ENCODE measurements around the gene DAAM1.

The DAAM1 gene

DNA sequence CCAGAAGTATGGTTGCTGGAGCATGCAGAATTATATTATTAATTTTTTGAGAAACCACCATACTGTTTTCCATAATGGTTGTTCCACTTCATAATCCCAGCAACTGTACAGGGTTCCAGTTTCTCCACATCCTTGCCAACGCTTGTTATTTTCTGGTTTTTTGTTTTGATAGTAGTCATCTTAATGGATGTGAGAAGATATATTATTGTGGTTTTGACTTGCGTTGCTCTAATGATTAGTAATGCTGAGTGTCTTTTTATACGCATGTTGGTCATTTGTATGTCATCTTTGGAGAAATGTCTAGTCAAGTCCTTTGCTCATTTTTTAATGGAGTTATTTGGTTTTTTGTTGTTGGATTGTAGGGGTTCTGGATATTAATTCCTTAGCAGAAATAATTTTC is 58.1 kb downstream of the DAAM1 start:
- Histone ChIP-seq H3K36me3 (ENCODE audit: insufficient read depth, low read length) (no peaks in the 10 kb centered on the region), H3K4me3 (ENCODE audit: low read length) (no peak overlapping the region), H3K9ac (ENCODE audit: low read depth, low read length) (no peak overlapping the region), H3K4me1 (ENCODE audit: control insufficient read depth, insufficient read depth, low read length) (peaks cover 8% of the 10 kb centered on the region), H3K27me3 (ENCODE audit: control insufficient read depth, insufficient read depth, low read length) (no peaks in the 10 kb centered on the region), H3K9me3 (replicated peaks; ENCODE audit: low read length) (no peaks in the 10 kb centered on the region), H3K4me2 (ENCODE audit: low read length) (no peak overlapping the region)

DNA sequence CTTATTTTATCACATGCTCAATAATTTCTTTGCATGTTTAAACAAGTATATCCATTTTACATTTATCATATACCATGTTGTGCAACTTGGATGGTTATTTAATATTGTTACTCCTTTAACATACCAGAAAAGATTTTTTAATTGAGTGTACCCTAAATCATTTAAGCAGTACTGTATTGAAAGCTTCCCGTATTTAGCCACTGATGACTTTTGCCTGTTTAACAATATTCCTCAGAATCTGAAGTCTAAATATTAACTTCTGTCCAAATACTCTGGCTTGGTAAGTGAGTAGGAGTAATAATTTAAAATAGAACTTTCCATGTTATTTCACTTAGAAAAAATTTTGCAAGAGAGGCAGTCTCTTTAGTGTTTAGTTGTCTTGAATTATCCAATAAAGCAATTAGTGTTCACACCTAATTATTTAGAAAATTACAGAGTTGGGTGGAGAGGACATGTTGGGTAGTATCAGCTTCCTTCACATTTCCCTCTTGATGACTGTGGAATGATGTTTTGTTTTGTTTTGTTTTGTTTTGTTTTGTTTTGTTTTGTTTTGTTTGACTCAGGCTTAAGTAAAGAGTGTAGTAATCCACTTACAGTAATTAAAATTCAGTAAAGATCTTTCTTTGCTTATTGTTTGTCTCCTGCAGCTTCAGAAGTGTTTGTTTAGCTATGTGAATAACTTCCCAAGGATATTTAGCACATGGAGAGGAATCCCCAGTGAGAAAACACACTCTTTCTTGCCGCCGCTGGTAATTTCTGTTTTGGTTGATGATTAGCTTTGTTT is 59.5 kb downstream of the DAAM1 start:
- Histone ChIP-seq H3K4me3 (ENCODE audit: low read length) (no peak overlapping the region), H3K4me2 (ENCODE audit: low read length) (no peak overlapping the region), H3K27me3 (ENCODE audit: control insufficient read depth, insufficient read depth, low read length) (no peaks in the 10 kb centered on the region), H3K4me1 (ENCODE audit: control insufficient read depth, insufficient read depth, low read length) (peaks cover 8% of the 10 kb centered on the region), H3K9ac (ENCODE audit: low read depth, low read length) (no peak overlapping the region), H3K9me3 (replicated peaks; ENCODE audit: low read length) (no peaks in the 10 kb centered on the region), H3K36me3 (ENCODE audit: insufficient read depth, low read length) (no peaks in the 10 kb centered on the region)

DNA sequence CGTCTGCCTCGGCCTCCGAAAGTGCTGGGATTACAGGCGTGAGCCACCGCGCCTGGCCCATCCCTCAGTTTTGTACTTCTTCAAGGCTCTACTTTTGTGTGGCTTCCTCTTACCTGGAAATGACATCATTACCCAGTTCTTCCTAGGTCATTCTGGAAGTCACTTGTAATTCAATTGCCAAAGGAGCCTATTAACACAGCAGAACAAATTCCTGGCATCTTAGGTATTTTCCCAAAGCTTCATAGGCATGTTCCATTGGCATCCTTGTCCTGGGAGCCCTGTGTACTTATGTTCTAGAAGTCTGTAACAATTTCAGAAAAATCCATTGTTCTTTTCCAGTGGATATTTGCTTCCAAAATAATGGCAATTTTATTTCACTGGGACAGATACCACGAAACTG is 60.6 kb downstream of the DAAM1 start:
- H3K4me1 ChIP-seq (ENCODE audit: control insufficient read depth, insufficient read depth, low read length), result peaks cover 12% of the 10 kb centered on the region
- H3K9me3 ChIP-seq (replicated peaks; ENCODE audit: low read length), result no peaks in the 10 kb centered on the region
- no peak overlapping the region for H3K4me2 ChIP-seq (ENCODE audit: low read length)
- no peaks in the 10 kb centered on the region for H3K27me3 ChIP-seq (ENCODE audit: control insufficient read depth, insufficient read depth, low read length)
- H3K4me3 ChIP-seq (ENCODE audit: low read length), result no peak overlapping the region
- no peaks in the 10 kb centered on the region for H3K36me3 ChIP-seq (ENCODE audit: insufficient read depth, low read length)
- no peak overlapping the region for H3K9ac ChIP-seq (ENCODE audit: low read depth, low read length)

DNA sequence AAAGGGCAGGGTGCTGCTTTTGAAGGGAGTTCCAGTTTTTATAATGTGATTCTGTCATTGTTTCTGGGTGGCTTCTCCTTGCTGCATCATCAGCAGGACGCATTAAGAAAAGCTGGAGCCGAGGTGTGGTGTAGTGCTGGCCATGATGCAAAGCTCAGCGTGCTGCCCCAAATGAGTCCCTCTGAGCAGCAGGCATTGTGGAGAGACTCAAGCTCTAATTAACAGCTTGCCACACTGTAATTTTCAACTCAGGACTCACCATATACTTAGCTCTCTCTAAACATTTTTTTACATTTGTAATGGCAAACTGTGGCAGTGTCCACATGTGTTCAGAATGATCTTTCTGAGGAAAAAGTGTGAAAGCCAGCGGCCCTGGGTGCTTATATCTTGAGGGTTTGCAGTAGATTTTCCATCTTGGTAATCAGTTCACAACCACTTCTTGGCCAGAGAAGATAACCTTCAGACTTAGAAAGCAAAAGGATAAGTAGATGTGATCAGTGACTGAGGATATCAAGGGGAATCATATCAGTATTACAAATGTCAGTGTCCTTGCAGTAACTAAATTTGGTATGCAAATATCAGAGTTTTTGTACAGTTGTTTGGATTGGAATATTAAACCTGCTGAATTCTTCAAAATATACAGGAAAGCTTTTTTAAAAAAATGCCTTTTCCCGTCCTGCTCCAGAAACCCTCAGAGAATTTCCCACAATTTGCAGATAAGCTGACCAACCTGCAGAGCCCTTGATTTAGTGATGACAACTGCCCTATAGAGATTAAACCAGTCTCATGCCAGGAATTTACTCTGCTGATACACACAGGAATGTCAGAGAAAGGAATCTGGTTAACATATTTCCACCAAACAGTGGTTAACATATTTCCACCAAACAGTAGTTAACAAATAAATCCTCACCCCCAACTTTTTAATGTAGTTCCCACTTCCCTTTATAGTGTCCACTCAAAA is 63.6 kb downstream of the DAAM1 start:
- no peaks in the 10 kb centered on the region for H3K9me3 ChIP-seq (replicated peaks; ENCODE audit: low read length)

GRCh38 chr14:59252772-59253500 is 64.5 kb downstream of the DAAM1 start:
- Histone ChIP-seq H3K4me1 (ENCODE audit: control insufficient read depth, insufficient read depth, low read length) (peaks cover 23% of the 10 kb centered on the region), H3K9me3 (replicated peaks; ENCODE audit: low read length) (no peaks in the 10 kb centered on the region), H3K36me3 (ENCODE audit: insufficient read depth, low read length) (no peaks in the 10 kb centered on the region), H3K9ac (ENCODE audit: low read depth, low read length) (no peak overlapping the region), H3K4me2 (ENCODE audit: low read length) (no peak overlapping the region), H3K27me3 (ENCODE audit: control insufficient read depth, insufficient read depth, low read length) (no peaks in the 10 kb centered on the region), H3K4me3 (ENCODE audit: low read length) (no peak overlapping the region)

More for the DNA sequence above, 63.6 kb downstream of the DAAM1 start:
- Histone ChIP-seq H3K9ac (ENCODE audit: low read depth, low read length) (no peak overlapping the region), H3K4me1 (ENCODE audit: control insufficient read depth, insufficient read depth, low read length) (peaks cover 24% of the 10 kb centered on the region), H3K4me3 (ENCODE audit: low read length) (no peak overlapping the region), H3K27me3 (ENCODE audit: control insufficient read depth, insufficient read depth, low read length) (no peaks in the 10 kb centered on the region), H3K36me3 (ENCODE audit: insufficient read depth, low read length) (no peaks in the 10 kb centered on the region), H3K4me2 (ENCODE audit: low read length) (no peak overlapping the region)

- H3K36me3 ChIP-seq (ENCODE audit: insufficient read depth, low read length), result no peaks in the 10 kb centered on the region
- no peak overlapping the region for H3K4me3 ChIP-seq (ENCODE audit: low read length)
- H3K4me1 ChIP-seq (ENCODE audit: control insufficient read depth, insufficient read depth, low read length), result peaks cover 19% of the 10 kb centered on the region
- no peaks in the 10 kb centered on the region for H3K27me3 ChIP-seq (ENCODE audit: control insufficient read depth, insufficient read depth, low read length)
- no peak overlapping the region for H3K4me2 ChIP-seq (ENCODE audit: low read length)
- no peaks in the 10 kb centered on the region for H3K9me3 ChIP-seq (replicated peaks; ENCODE audit: low read length)
- H3K9ac ChIP-seq (ENCODE audit: low read depth, low read length), result no peak overlapping the region
Observed at GRCh38 chr14:59253527-59253926, 65.1 kb downstream of the DAAM1 start.

- no peaks in the 10 kb centered on the region for H3K27me3 ChIP-seq (ENCODE audit: control insufficient read depth, insufficient read depth, low read length)
- no peaks in the 10 kb centered on the region for H3K9me3 ChIP-seq (replicated peaks; ENCODE audit: low read length)
- peak overlapping the region; percentile 23 for H3K4me3 ChIP-seq (ENCODE audit: low read length)
- no peak overlapping the region for H3K9ac ChIP-seq (ENCODE audit: low read depth, low read length)
- peaks cover 19% of the 10 kb centered on the region for H3K4me1 ChIP-seq (ENCODE audit: control insufficient read depth, insufficient read depth, low read length)
- no peaks in the 10 kb centered on the region for H3K36me3 ChIP-seq (ENCODE audit: insufficient read depth, low read length)
- H3K4me2 ChIP-seq (ENCODE audit: low read length), result peak overlapping the region; percentile 33
Observed at GRCh38 chr14:59254146-59254910, 65.9 kb downstream of the DAAM1 start.

- no peaks in the 10 kb centered on the region for H3K36me3 ChIP-seq (ENCODE audit: insufficient read depth, low read length)
- H3K4me3 ChIP-seq (ENCODE audit: low read length), result peak overlapping the region; percentile 23
- H3K9ac ChIP-seq (ENCODE audit: low read depth, low read length), result no peak overlapping the region
- H3K4me1 ChIP-seq (ENCODE audit: control insufficient read depth, insufficient read depth, low read length), result peaks cover 19% of the 10 kb centered on the region
- no peaks in the 10 kb centered on the region for H3K27me3 ChIP-seq (ENCODE audit: control insufficient read depth, insufficient read depth, low read length)
- peak overlapping the region; percentile 33 for H3K4me2 ChIP-seq (ENCODE audit: low read length)
- no peaks in the 10 kb centered on the region for H3K9me3 ChIP-seq (replicated peaks; ENCODE audit: low read length)
Observed at GRCh38 chr14:59254911-59255545, 66.6 kb downstream of the DAAM1 start.

DNA sequence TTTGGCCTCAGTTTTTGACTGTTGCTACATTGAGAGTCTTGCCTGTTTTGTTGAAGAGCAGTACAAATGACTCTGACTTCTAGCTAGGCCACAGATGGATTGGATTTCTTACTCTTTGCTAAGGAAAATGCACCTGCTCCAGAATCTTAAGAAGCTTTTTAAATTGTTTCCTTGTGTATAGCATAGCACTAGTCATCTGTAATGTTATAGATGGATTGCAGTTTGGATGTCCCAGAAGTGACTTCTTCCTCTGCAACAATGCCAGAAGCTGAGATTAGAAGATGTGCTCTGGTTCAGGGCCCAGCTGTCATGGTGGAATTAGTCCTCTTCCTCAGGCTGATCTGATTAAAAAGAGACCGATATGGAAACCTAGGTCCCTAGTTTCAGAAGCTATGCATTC is 67.9 kb downstream of the DAAM1 start:
- H3K4me3 ChIP-seq (ENCODE audit: low read length), result no peak overlapping the region
- H3K4me2 ChIP-seq (ENCODE audit: low read length), result no peak overlapping the region
- H3K27me3 ChIP-seq (ENCODE audit: control insufficient read depth, insufficient read depth, low read length), result no peaks in the 10 kb centered on the region
- no peak overlapping the region for H3K9ac ChIP-seq (ENCODE audit: low read depth, low read length)
- H3K4me1 ChIP-seq (ENCODE audit: control insufficient read depth, insufficient read depth, low read length), result peaks cover 19% of the 10 kb centered on the region
- H3K9me3 ChIP-seq (replicated peaks; ENCODE audit: low read length), result no peaks in the 10 kb centered on the region
- no peaks in the 10 kb centered on the region for H3K36me3 ChIP-seq (ENCODE audit: insufficient read depth, low read length)

- no peaks in the 10 kb centered on the region for H3K27me3 ChIP-seq (ENCODE audit: control insufficient read depth, insufficient read depth, low read length)
- H3K4me3 ChIP-seq (ENCODE audit: low read length), result no peak overlapping the region
- no peaks in the 10 kb centered on the region for H3K9me3 ChIP-seq (replicated peaks; ENCODE audit: low read length)
- H3K36me3 ChIP-seq (ENCODE audit: insufficient read depth, low read length), result peaks cover 9% of the 10 kb centered on the region
- no peak overlapping the region for H3K4me2 ChIP-seq (ENCODE audit: low read length)
- H3K4me1 ChIP-seq (ENCODE audit: control insufficient read depth, insufficient read depth, low read length), result no peaks in the 10 kb centered on the region
- no peak overlapping the region for H3K9ac ChIP-seq (ENCODE audit: low read depth, low read length)
Observed at GRCh38 chr14:59261334-59261733, 72.9 kb downstream of the DAAM1 start.

All from skeletal muscle satellite cell (primary cell).